Embryonic facial prominence (tissue), 1 donor: ENCODE results near the gene GSTM1.

Source experiments
- DNase-seq: peaks from one replicate; pipeline ENCODE4 v3.0.0-alpha.2; 2016; ENCODE audit errors: extremely low spot score

Gene GSTM1

DNA sequence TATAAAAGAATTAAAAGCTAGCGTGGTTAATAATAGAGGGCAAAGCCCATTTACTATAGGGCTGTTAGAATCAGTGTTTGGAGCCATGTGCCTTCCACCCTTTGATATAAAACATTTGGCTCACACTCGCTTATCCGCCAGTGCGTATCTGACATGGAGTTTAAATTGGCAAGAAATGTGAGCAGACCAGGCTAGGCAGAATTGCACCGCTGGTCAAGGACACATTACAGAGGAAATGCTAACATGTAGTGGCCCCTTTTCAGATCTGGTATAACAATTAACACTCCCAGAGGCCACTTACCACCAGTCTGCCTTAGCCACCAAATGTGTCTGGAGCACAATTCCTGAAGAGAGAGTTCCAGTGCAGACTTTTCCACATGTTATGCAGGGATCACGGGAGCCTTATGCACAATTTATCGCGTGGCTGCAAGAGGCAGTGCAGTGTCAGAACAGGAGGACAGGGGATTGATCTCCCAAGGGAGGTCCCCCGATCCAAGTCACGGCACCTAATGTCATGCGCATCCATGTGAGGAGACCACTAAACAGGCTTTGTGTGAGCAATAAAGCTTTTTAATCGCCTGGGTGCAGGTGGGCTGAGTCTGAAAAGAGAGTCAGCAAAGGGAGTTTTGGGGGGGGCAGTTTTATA, 39.2 kb downstream of the GSTM1 start:
- DNase-seq: no peak

GRCh38 chr1:109728870-109729269, 41.3 kb downstream of the GSTM1 start:
- no peak for DNase-seq

DNA sequence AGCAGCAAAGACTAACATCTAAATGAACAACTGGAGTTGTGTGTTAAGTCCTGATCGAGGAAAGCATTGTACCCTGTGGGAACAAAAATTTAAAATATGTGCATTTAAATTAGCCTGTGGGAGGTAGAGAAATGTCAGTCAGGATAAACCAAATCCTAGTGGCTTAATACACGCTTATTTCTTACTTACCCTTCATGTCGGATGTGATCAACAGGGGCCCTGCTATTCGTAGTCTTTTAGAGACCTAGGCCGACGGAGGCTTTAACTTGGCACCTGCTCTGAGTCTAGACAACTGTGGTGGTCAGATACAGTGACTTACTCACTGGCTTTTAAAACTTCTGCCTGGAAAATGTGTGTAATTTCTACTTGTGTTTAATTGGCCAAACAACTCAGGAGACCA, 43.0 kb downstream of the GSTM1 start:
- no peak for DNase-seq

DNA sequence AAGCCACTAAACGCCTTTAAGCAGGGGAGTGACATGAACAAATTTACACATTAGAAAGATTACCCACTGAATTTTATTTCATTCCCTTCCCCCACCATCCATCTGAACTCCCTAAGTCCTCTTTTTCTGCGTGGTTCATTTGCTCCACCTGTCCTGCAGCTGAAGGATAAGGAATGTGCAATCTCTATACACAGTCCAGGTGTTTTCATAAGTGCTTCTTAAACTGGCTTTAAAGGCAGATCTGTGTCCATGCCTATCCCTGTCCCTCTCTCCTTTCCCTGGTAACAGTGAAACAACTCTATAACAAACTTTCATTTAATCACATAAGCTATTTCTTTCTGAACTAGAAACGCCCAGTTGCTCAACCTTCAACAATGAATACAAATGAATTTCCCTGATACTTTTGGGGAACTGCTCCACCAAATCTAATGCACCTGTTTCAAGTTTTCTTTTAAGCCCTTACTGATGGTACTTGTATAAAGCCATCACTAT, 44.8 kb downstream of the GSTM1 start:
- no peak for DNase-seq

GRCh38 chr1:109733236-109733870, 45.7 kb downstream of the GSTM1 start:
- no peak for DNase-seq

DNA sequence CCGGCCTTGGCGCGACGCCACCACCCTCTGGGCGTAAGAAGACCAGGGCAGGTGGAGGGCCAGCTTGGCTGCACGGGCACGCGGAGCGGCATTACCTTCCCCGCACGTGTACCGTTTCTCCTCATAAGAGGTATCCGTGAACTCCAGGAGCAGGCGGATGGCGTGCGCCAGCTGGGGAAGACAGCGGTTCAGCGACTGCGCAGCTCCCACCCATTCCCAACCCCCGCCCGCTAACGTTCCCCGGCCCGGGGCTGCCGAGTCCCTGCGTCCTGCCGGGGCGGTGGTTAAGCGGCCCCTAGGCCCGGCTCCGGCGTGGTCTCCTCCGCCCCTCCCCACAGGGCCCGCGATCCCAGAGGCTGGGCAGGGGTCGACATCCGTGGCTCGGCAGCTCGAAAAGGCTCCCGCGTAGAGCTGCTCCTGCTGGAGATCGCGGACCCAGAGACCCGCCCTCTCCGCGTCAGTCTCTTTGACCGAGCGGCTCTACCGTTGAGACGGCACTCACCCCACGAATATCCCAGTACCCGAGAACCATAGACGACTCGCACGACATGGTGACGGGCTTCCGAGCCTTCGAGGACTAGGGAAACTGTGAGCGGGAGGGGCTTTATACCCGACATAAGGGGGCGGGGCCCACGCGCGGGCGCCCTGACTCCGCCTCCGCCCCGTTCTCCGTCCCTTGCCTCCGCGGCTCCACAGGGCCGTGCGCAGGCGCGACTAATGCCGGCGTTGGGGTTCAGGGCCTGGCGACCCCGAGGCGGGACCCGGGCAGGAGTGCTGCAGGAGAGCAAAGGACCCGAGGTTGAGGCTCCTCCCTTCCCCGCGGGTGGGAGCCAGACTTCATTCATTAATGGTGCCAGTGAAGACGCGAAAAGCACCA, 52.4 kb downstream of the GSTM1 start:
- peak; percentile 29 for DNase-seq

DNA sequence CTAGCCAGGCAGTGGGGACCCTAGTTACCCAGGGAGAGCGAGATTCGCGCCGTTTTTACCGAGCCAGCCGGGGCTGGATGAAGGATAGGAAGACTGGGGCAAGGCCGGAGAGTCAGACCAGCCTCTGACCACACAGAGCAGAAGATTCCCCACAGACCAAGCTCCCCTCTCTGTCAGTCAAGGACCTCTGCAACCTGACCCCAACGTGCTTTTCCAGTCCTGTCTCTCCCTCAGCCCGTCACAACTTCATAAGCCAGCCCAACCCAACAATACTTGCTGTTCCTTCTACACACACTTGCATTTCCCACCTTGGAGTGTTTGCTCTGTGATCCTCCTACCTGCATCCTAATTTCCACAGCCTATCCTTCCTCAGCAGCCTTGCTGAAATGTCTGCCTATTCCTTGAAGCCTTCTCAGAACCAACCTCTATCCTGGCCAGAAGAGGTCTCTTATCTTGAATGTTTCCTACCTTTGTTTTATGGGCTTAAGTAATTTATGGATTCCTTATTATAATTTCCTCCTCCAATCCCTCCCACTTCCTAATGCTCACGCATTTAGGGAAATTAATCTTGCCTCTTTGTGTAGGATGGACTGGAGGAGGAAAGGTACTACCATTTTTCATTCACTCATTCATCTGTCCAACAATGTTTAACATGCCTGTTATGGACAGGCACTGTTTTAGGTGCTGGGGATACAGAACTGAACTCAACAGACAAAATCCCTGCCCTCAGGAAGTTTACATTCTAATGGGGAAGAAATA, 53.2 kb downstream of the GSTM1 start, which contains the start of gene GSTM3:
Gene GSTM3, minus strand, starts transcription at position 424 of the 759 bp plus-strand sequence. CDS start 751 bp downstream, outside the sequence.
- peak; percentile 7 for DNase-seq
